Smooth muscle cell (in vitro differentiated cells): ENCODE results near the gene DPY30. TPM values are rescaled to one million over a fixed set of nuclear protein-coding genes. Genes with fewer than 3 reads are reported as not detected.
A peak's percentile ranks its signal among the peaks of the same experiment; 100 is the strongest.

Source experiments
- DNase-seq: peaks from one replicate; lab custom pipeline; 2025; ENCODE audit not compliant: unreplicated experiment; lab: John Stamatoyannopoulos, UW
- H2AFZ ChIP-seq: fragments of 200-600 bp; sonication (generic); 2 replicates; pipeline ENCODE4 v1.6.0; 2016; ENCODE audit warnings: antibody characterized with exemption, low read depth, mild to moderate bottlenecking
- H3F3A ChIP-seq: fragments of 200-600 bp; sonication (generic); 2 replicates; pipeline ENCODE4 v1.6.0; 2017; ENCODE audit warnings: antibody characterized with exemption, low read depth
- H3K27ac ChIP-seq: fragments of 200-600 bp; sonication (generic); 2 replicates; pipeline ENCODE4 v1.5.1; 2016; ENCODE audit warnings: low read depth, mild to moderate bottlenecking
- H3K27me3 ChIP-seq: fragments of 200-600 bp; sonication (generic); 2 replicates; pipeline ENCODE4 v1.6.1; 2016; ENCODE audit warnings: low read depth, mild to moderate bottlenecking
- H3K36me3 ChIP-seq: fragments of 200-600 bp; sonication (generic); 2 replicates; pipeline ENCODE4 v1.5.1; 2016; ENCODE audit warnings: low read depth
- H3K4me1 ChIP-seq: fragments of 200-600 bp; sonication (generic); 2 replicates; pipeline ENCODE4 v1.5.1; 2016; ENCODE audit warnings: low read depth
- H3K4me2 ChIP-seq: fragments of 200-600 bp; sonication (generic); 2 replicates; pipeline ENCODE4 v1.6.0; 2016; ENCODE audit warnings: mild to moderate bottlenecking
- H3K4me3 ChIP-seq: fragments of 200-600 bp; sonication (generic); 2 replicates; pipeline ENCODE4 v1.5.1; 2016; ENCODE audit warnings: mild to moderate bottlenecking
- H3K79me2 ChIP-seq: fragments of 200-600 bp; sonication (generic); 2 replicates; pipeline ENCODE4 v1.6.0; 2016; ENCODE audit warnings: low read depth, mild to moderate bottlenecking
- H3K9ac ChIP-seq: fragments of 200-600 bp; sonication (generic); 2 replicates; pipeline ENCODE4 v1.6.0; 2016; ENCODE audit warnings: low read depth
- H3K9me3 ChIP-seq: fragments of 200-600 bp; sonication (generic); replicated peaks from 2 replicates; pipeline ENCODE4 v1.5.1; 2016; ENCODE audit warnings: low read depth
- H4K20me1 ChIP-seq: fragments of 200-600 bp; sonication (generic); 2 replicates; pipeline ENCODE4 v1.6.0; 2016; ENCODE audit warnings: low read depth
- CTCF ChIP-seq: fragments of 200-600 bp; sonication (generic); IDR thresholded peaks from 2 replicates; pipeline ENCODE4 v1.5.1; 2017; ENCODE audit warnings: borderline replicate concordance, mild to moderate bottlenecking, antibody characterized with exemption; ENCODE audit not compliant: insufficient read depth, poor library complexity, severe bottlenecking
- WGBS: methylation state at CpG from one replicate; pipeline ENCODE4 v1.1.7; 2016; ENCODE audit warnings: low lambda C conversion rate; 5-methylcytosine and 5-hydroxymethylcytosine counted together
- polyA plus RNA-seq: library from polyadenylated mRNA; unstranded; fragments of >200 nt; fragmentation: Nextera tagmentation; extraction: Ambion mirVana; gene quantifications from 2 replicates; pipeline ENCODE4 v1.2.1, GENCODE V29; 2016
- total RNA-seq: library from RNA; depleted of rRNA; stranded (reverse); fragments of >200 nt; gene quantifications from 2 replicates; pipeline ENCODE4 v1.2.3, GENCODE V29; 2014

Gene DPY30
- total and polyA plus RNA-seq, 2 experiments from 2014 or later = 97.4 to 103 TPM

GRCh38 chr2:32005371-32005976 is 34.1 kb downstream of the DPY30 start:
- no peak overlapping the region for H3K4me2 ChIP-seq
- no peak for TF ChIP-seq CTCF
- DNase-seq = no peak
- no peak overlapping the region for H2AFZ ChIP-seq
- 94% methylated on average over 2 of the region's 2 CpGs for WGBS
- no peak overlapping the region for H3K9ac ChIP-seq
- H3K79me2 ChIP-seq = peaks cover 87% of the 10 kb centered on the region
- H3K27me3 ChIP-seq = no peaks in the 10 kb centered on the region
- H3F3A ChIP-seq = peaks cover 10% of the 10 kb centered on the region
- no peaks in the 10 kb centered on the region for H3K9me3 ChIP-seq
- H3K4me3 ChIP-seq = no peak overlapping the region
- no peaks in the 10 kb centered on the region for H3K36me3 ChIP-seq
- peaks cover 83% of the 10 kb centered on the region for H4K20me1 ChIP-seq
- no peaks in the 10 kb centered on the region for H3K4me1 ChIP-seq
- peak overlapping the region; percentile 57 for H3K27ac ChIP-seq

GRCh38 chr2:32003791-32004190 is 35.8 kb downstream of the DPY30 start:
- H3K36me3 ChIP-seq = no peaks in the 10 kb centered on the region
- peaks cover 83% of the 10 kb centered on the region for H4K20me1 ChIP-seq
- peak overlapping the region; percentile 57 for H3K27ac ChIP-seq
- H3K4me2 ChIP-seq = no peak overlapping the region
- WGBS = 72% methylated on average over 2 of the region's 2 CpGs
- H3K27me3 ChIP-seq = no peaks in the 10 kb centered on the region
- no peak for TF ChIP-seq CTCF
- H3K9me3 ChIP-seq = no peaks in the 10 kb centered on the region
- H3K4me3 ChIP-seq = no peak overlapping the region
- no peaks in the 10 kb centered on the region for H3K4me1 ChIP-seq
- H3K79me2 ChIP-seq = peaks cover 96% of the 10 kb centered on the region
- H2AFZ ChIP-seq = no peak overlapping the region
- H3F3A ChIP-seq = peaks cover 7% of the 10 kb centered on the region
- DNase-seq = no peak
- no peak overlapping the region for H3K9ac ChIP-seq

GRCh38 chr2:32002406-32002805 is 37.2 kb downstream of the DPY30 start:
- Histone ChIP-seq H4K20me1 (peaks cover 79% of the 10 kb centered on the region), H2AFZ (no peak overlapping the region), H3K79me2 (peaks cover 96% of the 10 kb centered on the region), H3F3A (no peaks in the 10 kb centered on the region), H3K4me2 (peak overlapping the region; percentile 60), H3K9ac (no peak overlapping the region), H3K27ac (peak overlapping the region; percentile 57), H3K4me1 (no peaks in the 10 kb centered on the region), H3K9me3 (no peaks in the 10 kb centered on the region), H3K36me3 (no peaks in the 10 kb centered on the region), H3K4me3 (no peak overlapping the region), H3K27me3 (no peaks in the 10 kb centered on the region)
- DNase-seq = no peak
- 87% methylated on average over 3 of the region's 3 CpGs for WGBS
- no peak for TF ChIP-seq CTCF

- Histone ChIP-seq H3K27me3 (no peaks in the 10 kb centered on the region), H3K4me1 (no peaks in the 10 kb centered on the region), H3K4me3 (no peak overlapping the region), H3K9me3 (no peaks in the 10 kb centered on the region), H3K79me2 (peaks cover 96% of the 10 kb centered on the region), H3K4me2 (no peak overlapping the region), H4K20me1 (peaks cover 79% of the 10 kb centered on the region), H3K36me3 (no peaks in the 10 kb centered on the region), H3K27ac (peak overlapping the region; percentile 35), H3K9ac (no peak overlapping the region), H2AFZ (no peak overlapping the region), H3F3A (no peaks in the 10 kb centered on the region)
- DNase-seq = no peak
- 92% methylated on average over 4 of the region's 4 CpGs for whole genome bisulfite sequencing
- TF ChIP-seq CTCF = no peak
These were observed 40.2 kb downstream of the DPY30 start for GRCh38 chr2:31999438-31999837.
